HG03460 (cell line): ENCODE results near the gene SWAP70.
A peak's percentile ranks its signal among the peaks of the same experiment; 100 is the strongest.
"Not testable (repeated sequence)": the region's sequence is repeated elsewhere in the genome, so short reads cannot be mapped to it uniquely, and the experiment has no call there.

Experiments
- ATAC-seq: cut with Tn5 transposase; IDR thresholded peaks from one replicate; pipeline ENCODE4 v1.9.1; 2021; ENCODE audit not compliant: unreplicated experiment

Gene SWAP70

GRCh38 chr11:9689721-9690120 is 25.8 kb downstream of the SWAP70 start:
- ATAC-seq: no peak

GRCh38 chr11:9691865-9692264 is 28.0 kb downstream of the SWAP70 start:
- no peak for ATAC-seq

DNA sequence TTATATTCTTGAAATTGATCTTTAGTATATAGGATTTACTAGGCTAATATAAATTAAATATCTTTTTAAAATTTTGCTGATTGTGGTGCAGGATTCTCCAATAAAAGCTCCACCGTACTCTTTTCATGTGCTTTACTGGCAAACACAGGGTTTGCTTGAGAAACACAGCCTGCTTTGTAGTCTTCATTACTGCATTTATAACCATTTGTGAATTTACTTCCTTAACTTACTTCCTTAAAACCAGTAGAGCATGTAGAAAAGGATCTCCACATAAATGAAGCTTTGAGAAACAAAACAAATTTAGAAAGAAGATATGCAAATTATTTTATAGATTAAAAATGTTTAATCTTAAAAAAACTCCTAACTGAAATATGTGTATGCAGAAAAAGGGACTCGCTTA is 28.8 kb downstream of the SWAP70 start:
- no peak for ATAC-seq

GRCh38 chr11:9693801-9694553 is 30.1 kb downstream of the SWAP70 start:
- no peak for ATAC-seq

DNA sequence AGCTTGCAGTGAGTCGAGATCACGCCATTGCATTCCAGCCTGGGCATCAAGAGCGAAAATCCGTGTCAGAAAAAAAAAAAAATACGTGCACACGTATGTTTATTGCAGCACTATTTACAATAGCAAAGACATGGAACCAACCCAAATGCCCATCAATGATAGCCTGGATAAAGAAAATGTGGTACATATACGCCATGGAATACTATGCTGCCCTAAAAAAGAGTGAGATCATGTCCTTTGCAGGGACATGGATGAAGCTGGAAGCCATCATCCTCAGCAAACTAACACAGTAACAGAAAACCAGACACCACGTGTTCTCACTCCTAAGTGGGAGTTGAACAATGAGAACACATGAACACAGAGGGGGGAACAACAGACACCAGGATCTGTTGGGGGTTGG is 31.4 kb downstream of the SWAP70 start:
- ATAC-seq: not testable (repeated sequence)

- ATAC-seq: no peak
Measured at GRCh38 chr11:9697766-9698165, 33.9 kb downstream of the SWAP70 start.

GRCh38 chr11:9700105-9700801 is 36.4 kb downstream of the SWAP70 start:
- no peak for ATAC-seq

DNA sequence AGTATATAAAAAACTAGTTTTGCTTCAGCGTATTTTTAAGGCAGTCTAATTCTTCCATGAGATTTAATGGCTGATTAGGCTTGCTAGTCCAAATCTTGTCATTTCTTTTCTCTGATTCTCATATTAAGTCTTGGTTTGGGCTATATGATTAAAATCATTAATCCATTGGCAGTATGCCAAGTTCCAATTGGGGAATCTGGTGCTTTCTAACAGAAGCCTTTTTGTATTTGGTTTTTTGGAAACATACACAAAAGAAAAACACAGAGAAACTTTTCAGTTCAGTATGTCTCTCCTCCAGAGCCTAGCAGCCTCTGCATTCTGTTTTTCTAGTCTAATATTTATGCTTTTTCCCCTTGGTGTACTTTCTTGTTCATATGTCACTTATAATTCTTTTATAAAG is 37.9 kb downstream of the SWAP70 start:
- no peak for ATAC-seq

DNA sequence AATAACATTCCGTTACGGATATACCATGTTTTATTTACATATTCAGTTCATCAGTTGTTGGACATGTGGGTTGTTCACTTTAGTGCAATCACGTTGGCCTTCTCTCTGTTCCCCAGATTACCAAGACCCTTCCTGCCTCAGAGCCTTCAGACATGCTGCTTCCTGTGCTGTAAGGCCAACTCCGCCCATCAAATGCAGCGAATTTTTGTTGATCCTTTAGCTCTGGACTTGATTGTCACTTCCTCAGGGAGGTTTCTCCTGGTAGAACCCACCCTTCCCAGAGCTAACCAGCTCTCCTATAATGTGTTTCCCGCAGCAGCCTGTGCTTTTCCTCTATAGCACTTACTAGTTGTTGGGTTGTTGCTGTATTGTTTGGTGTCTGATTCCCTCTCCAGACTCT is 39.4 kb downstream of the SWAP70 start:
- ATAC-seq: no peak

- no peak for ATAC-seq
Measured at GRCh38 chr11:9704037-9704436, 40.2 kb downstream of the SWAP70 start.

DNA sequence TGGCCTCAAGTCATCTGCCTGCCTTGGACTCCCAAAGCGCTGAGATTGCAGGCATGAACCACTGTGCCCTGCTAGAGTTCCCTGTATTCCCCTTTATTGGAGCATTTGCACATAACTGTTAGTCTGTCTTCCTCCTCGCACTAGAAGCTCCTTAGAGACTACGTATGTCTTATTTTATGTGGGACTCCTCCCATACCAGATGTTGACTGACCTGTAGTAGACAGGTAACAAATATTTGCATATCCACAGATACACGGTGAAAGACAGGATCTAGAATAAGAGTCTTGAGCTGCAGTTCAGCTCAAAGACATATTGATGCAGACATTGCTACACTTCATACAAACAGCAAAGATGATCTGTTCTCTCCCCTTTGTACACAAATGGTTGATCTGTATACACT is 40.7 kb downstream of the SWAP70 start:
- ATAC-seq: no peak

GRCh38 chr11:9705361-9705760 is 41.5 kb downstream of the SWAP70 start:
- ATAC-seq: not testable (repeated sequence)

DNA sequence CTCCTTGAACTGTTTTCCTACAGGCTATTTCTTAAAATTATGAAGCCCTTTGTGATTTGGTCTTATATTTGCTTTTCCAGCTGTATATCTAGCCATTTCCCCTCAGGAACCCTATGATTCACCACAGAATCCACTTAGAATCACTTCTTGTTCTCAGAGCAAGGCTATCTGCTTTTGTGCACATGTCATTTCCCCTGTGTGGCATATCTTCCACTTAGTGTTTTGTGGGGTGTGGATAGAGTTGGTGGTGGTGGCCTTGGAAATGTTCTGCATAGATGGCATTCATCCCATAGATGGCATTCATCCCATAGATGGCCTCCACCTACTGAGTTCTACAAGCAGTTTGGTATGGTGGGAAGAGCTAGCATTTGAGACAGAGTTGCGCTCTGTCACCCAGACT is 44.7 kb downstream of the SWAP70 start:
- no peak for ATAC-seq

DNA sequence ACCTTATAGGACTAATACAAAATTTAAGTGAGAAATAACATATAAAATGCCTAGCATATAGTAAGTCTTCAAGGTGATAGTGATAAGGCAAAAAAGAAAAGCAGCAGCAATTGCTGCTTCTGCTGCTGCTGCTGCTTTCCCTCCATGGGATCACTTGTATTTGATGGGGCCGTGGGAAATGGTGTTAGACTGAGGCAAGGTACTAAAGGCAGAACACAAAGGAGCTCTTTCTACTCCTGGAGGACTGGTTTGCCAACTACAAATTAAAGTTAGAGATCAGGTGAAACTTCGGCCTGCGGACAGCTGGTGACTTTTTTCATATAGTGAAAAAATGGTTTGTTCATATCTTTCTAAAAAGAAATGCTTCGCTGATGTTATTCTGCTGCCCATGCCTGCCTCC is 46.3 kb downstream of the SWAP70 start:
- no peak for ATAC-seq

GRCh38 chr11:9710852-9711251 is 47.0 kb downstream of the SWAP70 start:
- no peak for ATAC-seq

GRCh38 chr11:9711454-9712307 is 47.8 kb downstream of the SWAP70 start:
- ATAC-seq: no peak

- ATAC-seq: no peak
Measured at GRCh38 chr11:9714272-9714940, 50.5 kb downstream of the SWAP70 start.

- peak; percentile 75 for ATAC-seq
Measured at GRCh38 chr11:9716275-9717039, 52.6 kb downstream of the SWAP70 start.

GRCh38 chr11:9717040-9717357 is 53.1 kb downstream of the SWAP70 start:
- ATAC-seq: no peak

DNA sequence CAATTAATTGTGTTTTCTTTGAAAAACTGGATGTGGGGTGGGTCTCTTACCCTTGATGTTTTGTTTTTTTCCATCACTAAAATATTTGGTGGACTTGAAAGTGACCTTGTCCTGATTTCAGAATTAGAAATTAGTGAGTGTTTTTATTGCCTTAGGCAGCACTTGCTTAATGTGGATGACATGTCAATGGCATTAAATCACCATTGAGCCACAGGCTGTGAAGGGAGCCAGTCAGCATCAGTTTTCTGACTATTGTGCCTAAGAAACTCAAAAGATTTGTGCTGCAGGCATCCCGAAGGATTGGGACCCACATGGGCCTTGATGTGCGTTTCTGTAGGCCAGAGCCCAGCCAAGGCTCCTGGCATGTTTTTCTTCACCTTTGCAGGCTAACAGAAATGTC is 53.8 kb downstream of the SWAP70 start:
- ATAC-seq: no peak

GRCh38 chr11:9718147-9718546 is 54.3 kb downstream of the SWAP70 start:
- no peak for ATAC-seq
